Measurements from ENCODE around the gene SLC26A6.

Gene SLC26A6

DNA sequence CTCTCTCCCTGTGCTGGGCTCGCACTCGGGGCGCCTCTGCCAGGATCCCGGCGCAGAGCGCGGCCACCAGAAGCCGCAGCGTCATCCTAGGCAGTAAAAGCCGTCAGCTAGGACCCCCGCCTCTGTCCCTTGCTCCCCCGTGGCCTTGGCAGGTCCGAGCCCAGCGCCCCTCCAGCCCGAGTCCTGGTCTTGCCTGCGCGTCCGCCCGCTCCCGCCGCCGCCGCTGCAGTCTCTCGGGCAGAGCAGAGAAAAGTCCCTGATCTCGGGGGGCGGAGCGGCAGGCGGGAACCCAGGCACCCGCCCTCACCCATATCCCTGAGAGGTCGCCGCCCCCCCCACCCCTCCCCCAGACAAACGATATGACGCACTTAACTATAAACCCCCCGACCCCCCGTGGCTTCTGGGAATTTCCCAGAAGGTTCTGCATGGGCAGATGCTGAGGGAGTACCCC, 40.2 kb downstream of the SLC26A6 start, which contains the start of gene COL7A1:
TSS of gene COL7A1 (minus strand) at position 255 of the 451 bp plus-strand sequence. CDS start at position 85, 170 bp downstream.
- peak within 1 kb of the TSS; percentile 37 to 48 for H3K4me3 ChIP-seq (ENCODE audit: low read length in 2 of 2)
- no peaks in the 10 kb centered on the region for H3K9me3 ChIP-seq (ENCODE audit: control insufficient read depth in 2 of 2, low read length in 2 of 2)
- peak within 1 kb of the TSS; percentile 32 to 59 for H3K9ac ChIP-seq (ENCODE audit: low read depth in 1 of 2, low read length in 2 of 2)
- peaks cover 19 to 23% of the 10 kb centered on the region in 2 donors for H3K36me3 ChIP-seq (ENCODE audit: control insufficient read depth in 2 of 2, insufficient read depth in 2 of 2, low read length in 2 of 2)
- H3K4me1 ChIP-seq (ENCODE audit: control insufficient read depth in 2 of 2, insufficient read depth in 2 of 2, low read length in 2 of 2): peaks cover 11 to 14% of the 10 kb centered on the region in 2 donors
- peak within 1 kb of the TSS; percentile 24 to 32 for H3K27ac ChIP-seq (ENCODE audit: low read depth in 2 of 2, low read length in 2 of 2)
- H3K27me3 ChIP-seq (ENCODE audit: control insufficient read depth in 2 of 2, insufficient read depth in 2 of 2, low read length in 2 of 2): peaks cover 0 to 7% of the 10 kb centered on the region in 2 donors

DNA sequence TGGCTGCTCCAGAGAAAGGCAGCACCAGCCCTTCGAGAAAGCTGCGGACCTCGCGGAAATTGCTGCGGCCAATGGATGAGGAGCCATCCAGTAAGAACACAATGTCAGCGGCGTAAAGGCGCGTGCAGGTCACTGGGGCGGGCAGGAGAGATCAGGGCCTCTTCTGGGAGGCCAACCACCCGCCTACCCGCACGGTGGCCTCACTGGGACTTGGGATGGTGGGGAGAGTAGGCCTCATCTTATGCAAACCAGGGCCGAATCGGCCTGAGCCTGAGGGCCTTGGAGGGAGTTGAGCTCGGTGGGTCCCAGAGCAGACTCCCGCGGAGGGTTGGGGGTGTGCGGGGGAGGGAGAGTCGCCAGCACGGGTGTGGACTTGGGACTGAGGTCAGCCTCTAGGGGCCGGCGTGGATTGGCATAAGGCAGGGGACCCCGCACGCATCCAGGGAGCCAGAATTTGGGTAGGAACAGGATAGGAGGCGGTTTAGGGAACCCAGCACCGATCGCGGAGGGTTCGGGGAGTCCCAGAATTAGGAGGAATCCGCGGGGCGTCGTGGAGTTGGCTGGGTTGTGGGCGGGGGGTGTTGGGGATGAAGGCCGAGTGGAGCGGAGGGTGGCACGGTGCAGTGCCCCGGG, 40.7 kb downstream of the SLC26A6 start:
- Histone ChIP-seq H3K27ac (ENCODE audit: low read depth in 2 of 2, low read length in 2 of 2) (no peak overlapping the region), H3K4me1 (ENCODE audit: control insufficient read depth in 2 of 2, insufficient read depth in 2 of 2, low read length in 2 of 2) (peaks cover 11 to 14% of the 10 kb centered on the region in 2 donors), H3K27me3 (ENCODE audit: control insufficient read depth in 2 of 2, insufficient read depth in 2 of 2, low read length in 2 of 2) (peaks cover 0 to 7% of the 10 kb centered on the region in 2 donors), H3K4me3 (ENCODE audit: low read length in 2 of 2) (peak overlapping the region; percentile 37 to 48), H3K36me3 (ENCODE audit: control insufficient read depth in 2 of 2, insufficient read depth in 2 of 2, low read length in 2 of 2) (peaks cover 13 to 18% of the 10 kb centered on the region in 2 donors), H3K9ac (ENCODE audit: low read depth in 1 of 2, low read length in 2 of 2) (peak overlapping the region; percentile 32 to 59), H3K9me3 (ENCODE audit: control insufficient read depth in 2 of 2, low read length in 2 of 2) (no peaks in the 10 kb centered on the region)

DNA sequence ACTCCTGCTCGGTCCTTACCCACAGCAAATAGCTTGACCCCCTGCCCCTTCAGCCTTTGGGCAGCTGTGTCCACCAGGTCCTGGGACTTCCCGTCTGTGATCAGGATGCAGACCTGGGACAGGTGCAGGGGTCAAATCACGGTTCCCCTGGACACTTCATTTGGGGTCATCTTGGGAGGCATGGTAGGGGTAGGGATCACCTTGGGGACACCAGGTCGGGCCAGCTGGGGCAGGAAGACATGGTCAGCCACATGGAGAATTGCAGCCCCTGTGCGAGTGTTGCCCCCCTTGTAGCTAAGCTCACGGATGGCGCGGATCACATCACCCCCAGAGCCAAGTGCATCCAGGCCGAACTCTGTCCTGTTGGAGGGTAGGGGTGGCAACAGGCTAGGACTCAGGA, 41.9 kb downstream of the SLC26A6 start:
- peaks cover 1 to 6% of the 10 kb centered on the region in 2 donors for H3K36me3 ChIP-seq (ENCODE audit: control insufficient read depth in 2 of 2, insufficient read depth in 2 of 2, low read length in 2 of 2)
- peaks cover 0 to 7% of the 10 kb centered on the region in 2 donors for H3K27me3 ChIP-seq (ENCODE audit: control insufficient read depth in 2 of 2, insufficient read depth in 2 of 2, low read length in 2 of 2)
- H3K4me1 ChIP-seq (ENCODE audit: control insufficient read depth in 2 of 2, insufficient read depth in 2 of 2, low read length in 2 of 2): peaks cover 7 to 12% of the 10 kb centered on the region in 2 donors
- no peak overlapping the region for H3K4me3 ChIP-seq (ENCODE audit: low read length in 2 of 2)
- H3K9ac ChIP-seq (ENCODE audit: low read depth in 1 of 2, low read length in 2 of 2): no peak overlapping the region
- no peaks in the 10 kb centered on the region for H3K9me3 ChIP-seq (ENCODE audit: control insufficient read depth in 2 of 2, low read length in 2 of 2)
- H3K27ac ChIP-seq (ENCODE audit: low read depth in 2 of 2, low read length in 2 of 2): no peak overlapping the region

DNA sequence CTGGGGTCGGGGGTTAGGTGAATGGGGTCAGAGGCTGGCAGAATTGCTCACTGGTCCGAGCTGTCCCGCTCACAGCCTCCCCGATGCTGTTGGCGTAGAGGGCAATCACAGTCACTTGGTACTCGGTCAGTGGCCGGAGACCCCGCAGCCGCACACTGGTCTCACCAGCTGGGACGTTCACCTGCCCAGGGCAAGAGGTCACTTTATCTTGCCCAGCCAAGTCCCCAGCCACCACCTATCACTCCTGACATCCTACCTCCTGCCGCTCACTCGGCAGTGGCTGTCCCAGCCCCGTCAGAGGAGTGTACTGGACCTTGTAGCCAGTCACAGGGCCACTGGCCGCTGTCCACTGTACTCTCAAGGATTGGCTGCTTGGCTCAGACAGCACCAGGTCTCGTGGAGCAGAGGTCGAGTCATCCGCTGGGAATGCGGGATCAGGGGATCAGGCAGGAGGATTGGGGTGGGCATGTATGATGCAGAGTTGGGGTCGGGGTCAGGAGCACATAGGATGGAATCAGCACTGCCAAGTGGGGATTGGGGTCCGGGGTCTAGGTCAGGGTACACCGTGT, 42.7 kb downstream of the SLC26A6 start:
- no peaks in the 10 kb centered on the region for H3K9me3 ChIP-seq (ENCODE audit: control insufficient read depth in 2 of 2, low read length in 2 of 2)
- H3K4me3 ChIP-seq (ENCODE audit: low read length in 2 of 2): no peak overlapping the region
- peaks cover 0 to 7% of the 10 kb centered on the region in 2 donors for H3K27me3 ChIP-seq (ENCODE audit: control insufficient read depth in 2 of 2, insufficient read depth in 2 of 2, low read length in 2 of 2)
- no peak overlapping the region for H3K9ac ChIP-seq (ENCODE audit: low read depth in 1 of 2, low read length in 2 of 2)
- H3K36me3 ChIP-seq (ENCODE audit: control insufficient read depth in 2 of 2, insufficient read depth in 2 of 2, low read length in 2 of 2): peaks cover 0 to 2% of the 10 kb centered on the region in 2 donors
- H3K4me1 ChIP-seq (ENCODE audit: control insufficient read depth in 2 of 2, insufficient read depth in 2 of 2, low read length in 2 of 2): peaks cover 4 to 7% of the 10 kb centered on the region in 2 donors
- H3K27ac ChIP-seq (ENCODE audit: low read depth in 2 of 2, low read length in 2 of 2): no peak overlapping the region

DNA sequence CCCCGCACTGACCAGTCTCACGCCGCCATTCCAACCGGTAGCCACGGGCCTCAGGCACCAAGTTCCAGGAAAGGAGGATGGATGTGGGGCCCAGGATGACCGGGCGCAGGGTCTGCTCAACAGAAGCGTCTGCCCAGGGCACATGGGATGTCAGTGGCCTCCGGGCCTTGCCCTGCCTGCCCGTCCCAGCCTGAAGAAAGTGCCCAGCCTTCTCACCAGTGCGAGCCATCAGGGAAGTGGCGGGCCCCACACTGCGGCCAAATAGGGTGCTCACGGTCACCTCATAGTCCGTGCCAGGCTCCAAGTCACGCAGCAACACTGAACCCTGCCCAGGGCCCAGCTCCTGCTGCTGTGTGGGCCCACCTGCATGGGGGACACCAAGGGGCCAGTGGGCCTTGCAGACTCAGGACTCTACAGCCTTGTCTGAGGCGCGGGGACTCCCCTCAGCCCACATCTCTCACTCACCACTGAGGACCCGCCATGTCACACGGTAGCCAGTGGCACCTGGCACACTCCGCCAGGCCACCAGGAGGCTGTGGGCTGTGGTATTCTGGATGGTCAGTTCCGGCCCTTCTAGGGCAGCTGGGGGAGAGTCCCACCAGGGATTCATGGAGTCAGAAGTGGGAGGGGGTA, 43.3 kb downstream of the SLC26A6 start:
- no peaks in the 10 kb centered on the region for H3K36me3 ChIP-seq (ENCODE audit: control insufficient read depth in 2 of 2, insufficient read depth in 2 of 2, low read length in 2 of 2)
- H3K27me3 ChIP-seq (ENCODE audit: control insufficient read depth in 2 of 2, insufficient read depth in 2 of 2, low read length in 2 of 2): peaks cover 0 to 7% of the 10 kb centered on the region in 2 donors
- H3K4me3 ChIP-seq (ENCODE audit: low read length in 2 of 2): no peak overlapping the region

DNA sequence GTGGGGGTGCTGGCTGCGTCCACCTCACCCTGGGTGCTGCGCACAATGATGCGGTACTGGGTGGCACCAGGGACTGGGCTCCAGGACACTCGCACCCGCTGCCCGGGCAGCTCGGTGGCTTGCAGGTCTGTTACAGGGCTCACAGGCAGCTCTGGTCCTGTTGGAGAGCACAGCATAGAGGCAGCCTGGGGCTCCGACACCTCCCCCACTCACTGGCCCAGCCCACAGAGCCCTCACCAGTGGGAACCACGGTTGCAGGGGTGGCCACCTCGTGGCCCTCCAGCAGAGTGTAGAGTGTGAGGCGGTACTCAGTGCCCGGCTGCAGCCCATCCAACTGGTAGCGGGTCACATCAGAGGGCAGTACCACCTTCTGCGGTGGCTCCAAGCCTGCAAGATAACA, 43.8 kb downstream of the SLC26A6 start:
- Histone ChIP-seq H3K27ac (ENCODE audit: low read depth in 2 of 2, low read length in 2 of 2) (no peak overlapping the region), H3K27me3 (ENCODE audit: control insufficient read depth in 2 of 2, insufficient read depth in 2 of 2, low read length in 2 of 2) (peaks cover 0 to 7% of the 10 kb centered on the region in 2 donors)

More for the DNA sequence above, 43.3 kb downstream of the SLC26A6 start:
- Histone ChIP-seq H3K9ac (ENCODE audit: low read depth in 1 of 2, low read length in 2 of 2) (no peak overlapping the region), H3K27ac (ENCODE audit: low read depth in 2 of 2, low read length in 2 of 2) (no peak overlapping the region), H3K9me3 (ENCODE audit: control insufficient read depth in 2 of 2, low read length in 2 of 2) (no peaks in the 10 kb centered on the region), H3K4me1 (ENCODE audit: control insufficient read depth in 2 of 2, insufficient read depth in 2 of 2, low read length in 2 of 2) (peaks cover 4 to 7% of the 10 kb centered on the region in 2 donors)

DNA sequence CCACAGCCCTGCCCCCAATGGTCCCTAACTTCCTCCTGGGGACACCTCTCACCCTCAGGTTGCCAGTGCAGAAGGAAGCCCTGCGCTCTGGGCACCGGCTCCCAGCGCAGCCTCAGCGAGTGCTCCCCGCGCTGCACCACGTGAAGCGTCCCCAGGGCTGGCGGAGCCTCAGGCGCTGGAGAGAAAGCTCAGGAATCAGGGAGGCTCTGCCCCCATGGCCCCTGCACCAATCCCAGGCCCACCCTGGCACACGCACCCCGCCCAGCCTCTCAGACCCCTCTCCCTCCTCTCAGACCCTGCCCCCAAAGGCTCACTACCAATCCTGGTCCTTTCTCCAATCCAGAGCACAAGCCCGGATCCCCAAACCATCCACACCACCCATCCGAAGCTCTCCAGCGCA, 47.0 kb downstream of the SLC26A6 start:
- Histone ChIP-seq H3K9ac (ENCODE audit: low read depth in 1 of 2, low read length in 2 of 2) (no peak overlapping the region), H3K27ac (ENCODE audit: low read depth in 2 of 2, low read length in 2 of 2) (no peak overlapping the region), H3K27me3 (ENCODE audit: control insufficient read depth in 2 of 2, insufficient read depth in 2 of 2, low read length in 2 of 2) (no peaks in the 10 kb centered on the region), H3K4me3 (ENCODE audit: low read length in 2 of 2) (no peak overlapping the region), H3K9me3 (ENCODE audit: control insufficient read depth in 2 of 2, low read length in 2 of 2) (no peaks in the 10 kb centered on the region), H3K4me1 (ENCODE audit: control insufficient read depth in 2 of 2, insufficient read depth in 2 of 2, low read length in 2 of 2) (no peaks in the 10 kb centered on the region), H3K36me3 (ENCODE audit: control insufficient read depth in 2 of 2, insufficient read depth in 2 of 2, low read length in 2 of 2) (no peaks in the 10 kb centered on the region)

More for the DNA sequence above, 43.8 kb downstream of the SLC26A6 start:
- H3K9ac ChIP-seq (ENCODE audit: low read depth in 1 of 2, low read length in 2 of 2): no peak overlapping the region
- H3K4me3 ChIP-seq (ENCODE audit: low read length in 2 of 2): no peak overlapping the region
- no peaks in the 10 kb centered on the region for H3K9me3 ChIP-seq (ENCODE audit: control insufficient read depth in 2 of 2, low read length in 2 of 2)
- H3K36me3 ChIP-seq (ENCODE audit: control insufficient read depth in 2 of 2, insufficient read depth in 2 of 2, low read length in 2 of 2): no peaks in the 10 kb centered on the region
- peaks cover 4 to 7% of the 10 kb centered on the region in 2 donors for H3K4me1 ChIP-seq (ENCODE audit: control insufficient read depth in 2 of 2, insufficient read depth in 2 of 2, low read length in 2 of 2)

DNA sequence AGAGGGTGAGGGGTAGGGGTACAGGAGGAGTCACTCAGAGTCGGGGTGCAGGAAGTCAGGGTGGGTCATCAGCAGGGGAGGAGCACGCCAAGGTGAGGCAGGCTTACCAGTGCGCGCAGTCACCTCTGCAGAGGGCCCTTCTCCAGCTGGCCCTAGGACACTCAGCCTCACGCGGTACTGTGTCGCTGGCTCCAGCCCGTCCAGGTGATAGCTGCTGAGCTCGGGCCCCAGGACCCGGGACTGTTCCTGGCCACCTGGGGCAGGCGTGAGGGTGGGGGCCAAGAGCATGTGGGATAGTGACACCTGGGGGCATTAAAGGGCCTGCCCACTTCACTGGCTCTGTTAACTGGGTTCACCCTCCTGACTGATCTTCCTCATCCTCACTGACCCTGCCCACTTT, 47.6 kb downstream of the SLC26A6 start:
- Histone ChIP-seq H3K4me1 (ENCODE audit: control insufficient read depth in 2 of 2, insufficient read depth in 2 of 2, low read length in 2 of 2) (no peaks in the 10 kb centered on the region), H3K27ac (ENCODE audit: low read depth in 2 of 2, low read length in 2 of 2) (no peak overlapping the region), H3K9me3 (ENCODE audit: control insufficient read depth in 2 of 2, low read length in 2 of 2) (no peaks in the 10 kb centered on the region), H3K36me3 (ENCODE audit: control insufficient read depth in 2 of 2, insufficient read depth in 2 of 2, low read length in 2 of 2) (no peaks in the 10 kb centered on the region), H3K27me3 (ENCODE audit: control insufficient read depth in 2 of 2, insufficient read depth in 2 of 2, low read length in 2 of 2) (no peaks in the 10 kb centered on the region), H3K4me3 (ENCODE audit: low read length in 2 of 2) (no peak overlapping the region), H3K9ac (ENCODE audit: low read depth in 1 of 2, low read length in 2 of 2) (no peak overlapping the region)

DNA sequence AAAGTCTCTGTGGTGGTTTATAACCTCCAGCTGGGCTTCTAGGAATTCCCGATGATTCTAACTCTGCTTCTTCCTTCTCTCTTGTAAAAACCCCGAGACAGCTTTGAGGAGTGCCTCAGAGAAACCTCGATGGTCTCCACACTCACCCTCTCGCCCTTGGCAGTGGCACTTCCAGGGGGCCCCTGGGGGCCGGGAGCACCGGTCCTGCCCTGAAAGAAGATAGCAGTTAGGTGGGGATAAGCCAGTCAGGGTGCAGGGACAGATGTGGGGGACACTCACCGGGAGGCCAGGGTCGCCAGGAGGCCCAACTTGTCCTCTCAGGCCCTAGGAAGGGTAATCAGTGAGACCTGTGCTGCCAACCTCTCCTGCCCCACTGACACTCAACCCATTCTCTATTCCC, 49.9 kb downstream of the SLC26A6 start:
- H3K4me3 ChIP-seq (ENCODE audit: low read length in 2 of 2): no peak overlapping the region
- no peaks in the 10 kb centered on the region for H3K27me3 ChIP-seq (ENCODE audit: control insufficient read depth in 2 of 2, insufficient read depth in 2 of 2, low read length in 2 of 2)
- no peaks in the 10 kb centered on the region for H3K36me3 ChIP-seq (ENCODE audit: control insufficient read depth in 2 of 2, insufficient read depth in 2 of 2, low read length in 2 of 2)
- H3K9ac ChIP-seq (ENCODE audit: low read depth in 1 of 2, low read length in 2 of 2): no peak overlapping the region
- H3K4me1 ChIP-seq (ENCODE audit: control insufficient read depth in 2 of 2, insufficient read depth in 2 of 2, low read length in 2 of 2): no peaks in the 10 kb centered on the region
- H3K9me3 ChIP-seq (ENCODE audit: control insufficient read depth in 2 of 2, low read length in 2 of 2): no peaks in the 10 kb centered on the region
- no peak overlapping the region for H3K27ac ChIP-seq (ENCODE audit: low read depth in 2 of 2, low read length in 2 of 2)

DNA sequence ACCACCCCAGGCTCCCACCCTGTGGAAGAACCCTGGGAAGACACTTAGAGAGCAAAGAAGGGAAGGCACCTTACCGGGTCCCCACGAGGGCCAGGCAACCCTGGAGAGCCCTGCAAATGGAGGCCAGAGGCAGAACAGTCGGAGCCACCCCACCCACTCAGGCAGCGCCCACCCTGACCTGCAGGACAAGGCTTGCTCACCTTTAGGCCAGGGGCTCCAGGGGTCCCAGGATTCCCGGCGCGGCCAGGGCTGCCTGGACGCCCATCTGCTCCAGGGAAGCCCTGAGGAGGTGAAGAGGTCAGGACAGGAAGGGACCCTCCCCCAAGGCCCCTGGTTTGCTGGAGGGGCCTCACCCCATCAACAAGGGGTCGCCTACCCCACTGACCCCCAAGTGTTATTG, 50.4 kb downstream of the SLC26A6 start:
- no peak overlapping the region for H3K4me3 ChIP-seq (ENCODE audit: low read length in 2 of 2)
- no peak overlapping the region for H3K27ac ChIP-seq (ENCODE audit: low read depth in 2 of 2, low read length in 2 of 2)
- no peaks in the 10 kb centered on the region for H3K9me3 ChIP-seq (ENCODE audit: control insufficient read depth in 2 of 2, low read length in 2 of 2)
- H3K36me3 ChIP-seq (ENCODE audit: control insufficient read depth in 2 of 2, insufficient read depth in 2 of 2, low read length in 2 of 2): no peaks in the 10 kb centered on the region
- no peak overlapping the region for H3K9ac ChIP-seq (ENCODE audit: low read depth in 1 of 2, low read length in 2 of 2)
- no peaks in the 10 kb centered on the region for H3K27me3 ChIP-seq (ENCODE audit: control insufficient read depth in 2 of 2, insufficient read depth in 2 of 2, low read length in 2 of 2)
- H3K4me1 ChIP-seq (ENCODE audit: control insufficient read depth in 2 of 2, insufficient read depth in 2 of 2, low read length in 2 of 2): no peaks in the 10 kb centered on the region

All from mucosa of rectum (tissue), 2 donors.